Fibroblast of skin of left biceps (primary cell): Measurements from ENCODE around the gene KCNK1.
A peak's percentile ranks its signal among the peaks of the same experiment; 100 is the strongest.

Experiments used
- DNase-seq, 2 experiments: peaks; one replicate each; pipeline ENCODE4 v3.0.0-alpha.2; 2013; ENCODE audit warnings: low read depth in 2 of 2

KCNK1 gene

GRCh38 chr1:233613252-233614172, at the start of gene KCNK1:
TSS of gene KCNK1 (plus strand) at chr1:233614106. CDS start at chr1:233614172, 66 bp downstream.
- DNase-seq, result peak; percentile 65 to 70

GRCh38 chr1:233565313-233565712, 48.6 kb upstream of the KCNK1 start:
- no peak for DNase-seq

GRCh38 chr1:233566886-233567285, 47.0 kb upstream of the KCNK1 start:
- no peak for DNase-seq

GRCh38 chr1:233569636-233570035, 44.3 kb upstream of the KCNK1 start:
- DNase-seq, result peak; percentile 10 to 14

- DNase-seq, result no peak
Measured at GRCh38 chr1:233570216-233570615, 43.7 kb upstream of the KCNK1 start.

- no peak for DNase-seq
Measured at GRCh38 chr1:233570706-233571105, 43.2 kb upstream of the KCNK1 start.

GRCh38 chr1:233572896-233573295, 41.0 kb upstream of the KCNK1 start:
- DNase-seq, result no peak

- no peak for DNase-seq
Measured at GRCh38 chr1:233575450-233575849, 38.5 kb upstream of the KCNK1 start.

- DNase-seq, result no peak
Measured at GRCh38 chr1:233582439-233582838, 31.5 kb upstream of the KCNK1 start.

GRCh38 chr1:233584376-233584775, 29.5 kb upstream of the KCNK1 start:
- DNase-seq, result no peak

GRCh38 chr1:233584931-233585330, 29.0 kb upstream of the KCNK1 start:
- no peak for DNase-seq

GRCh38 chr1:233586301-233586700, 27.6 kb upstream of the KCNK1 start:
- no peak for DNase-seq

- no peak for DNase-seq
Measured at GRCh38 chr1:233587196-233587595, 26.7 kb upstream of the KCNK1 start.

GRCh38 chr1:233587958-233588799, 25.7 kb upstream of the KCNK1 start:
- no peak for DNase-seq

- DNase-seq, result peak; percentile 48 to 50
Measured at GRCh38 chr1:233597489-233597901, 16.4 kb upstream of the KCNK1 start.

- DNase-seq, result peak; percentile 15 to 18
Measured at GRCh38 chr1:233598891-233599541, 14.9 kb upstream of the KCNK1 start.

GRCh38 chr1:233599542-233600073, 14.3 kb upstream of the KCNK1 start:
- no peak for DNase-seq

- no peak for DNase-seq
Measured at GRCh38 chr1:233600488-233600887, 13.4 kb upstream of the KCNK1 start.

GRCh38 chr1:233603478-233603877, 10.4 kb upstream of the KCNK1 start:
- peak; percentile 21 to 30 for DNase-seq

GRCh38 chr1:233605205-233605604, 8.7 kb upstream of the KCNK1 start:
- DNase-seq, result no peak

GRCh38 chr1:233606813-233607212, 7.1 kb upstream of the KCNK1 start:
- DNase-seq, result no peak
